Motor neuron (in vitro differentiated cells): ENCODE measurements around the gene FAF1. TPM values are rescaled to one million over a fixed set of nuclear protein-coding genes. Genes with fewer than 3 reads are reported as not detected.
A peak's percentile ranks its signal among the peaks of the same experiment; 100 is the strongest.

Experiments used
- ATAC-seq, 8 experiments: fragments of 200-7000 bp; cut with Tn5 transposase; replicated peaks in 6 of 8; 2 replicates each; pipeline ENCODE4 v1.8.0; 2021; ENCODE audit warnings: mild to moderate bottlenecking in 8 of 8, moderate library complexity in 8 of 8
- H3K27ac ChIP-seq, 2 donors: fragments of 250-450 bp; sonication (Bioruptor Pico); 2 replicates each; pipeline ENCODE4 v1.9.0; 2021; ENCODE audit warnings: antibody characterized with exemption in 2 of 2, mild to moderate bottlenecking in 2 of 2, moderate library complexity in 1 of 2
- H3K4me1 ChIP-seq, 2 donors: fragments of 250-450 bp; sonication (Bioruptor Pico); replicated peaks in 1 of 2; 2 replicates each; pipeline ENCODE4 v1.6.1; 2021; ENCODE audit warnings: antibody characterized with exemption in 2 of 2, mild to moderate bottlenecking in 2 of 2, moderate library complexity in 1 of 2
- H3K4me3 ChIP-seq, 5 donors: fragments of 250-450 bp; sonication (Bioruptor Pico); 2 replicates each; pipeline ENCODE4 v1.9.0; 2021; ENCODE audit warnings: antibody characterized with exemption in 5 of 5, mild to moderate bottlenecking in 5 of 5, moderate library complexity in 4 of 5
- WGBS, 10 experiments: fragments of 450-650 bp; shearing (Covaris generic); methylation state at CpG; one replicate each; pipeline ENCODE4 v1.0.0; 2022; 5-methylcytosine and 5-hydroxymethylcytosine counted together
- in situ Hi-C, 9 experiments: fragments of 400-800 bp; cut with MboI; loops; one replicate each; pipeline ENCODE4 v1.15.0; 2021; ENCODE audit warnings: low sequenced_read_pairs in 9 of 9, low pct_unique_long_range_greater_than_20kb in 2 of 9; ENCODE audit not compliant: unreplicated experiment in 9 of 9
- total RNA-seq, 8 experiments: library from RNA; unstranded; fragments of 300-600 nt; gene quantifications; 2 replicates each; pipeline versions ENCODE4 v1.2.3 to v1.2.4, GENCODE V29; 2022

The FAF1 gene
- total RNA-seq, 8 experiments from 2014 or later, result 26.3 to 79.4 (median 52.0) TPM

DNA sequence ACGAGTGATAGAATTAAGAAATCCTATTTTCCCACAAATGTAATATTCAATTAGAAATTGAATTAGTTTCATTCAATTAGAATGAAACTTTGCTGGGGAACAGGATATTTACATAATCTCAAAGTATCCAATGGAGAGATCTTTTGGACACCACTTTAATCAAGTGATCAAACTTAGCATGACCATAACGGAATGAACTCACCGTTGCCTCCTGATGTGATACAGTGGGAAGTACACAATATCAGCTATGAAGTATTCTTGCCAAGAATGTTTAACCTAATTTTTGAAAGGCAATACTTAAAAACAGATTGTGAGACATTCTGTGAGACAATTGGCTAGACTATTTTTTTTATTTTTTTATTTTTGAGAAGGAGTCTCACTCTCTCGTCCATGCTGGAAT is 26.6 kb upstream of the FAF1 start:
- Histone ChIP-seq H3K4me1 (no peaks in the 10 kb centered on the region), H3K27ac (no peak overlapping the region), H3K4me3 (no peak overlapping the region)
- ATAC-seq, result no peak
- in situ Hi-C loops, result no loop called here
- 59 to 92% (median 81%) methylated on average over 2 to 4 of the region's 4 CpGs for WGBS, 10 experiments

DNA sequence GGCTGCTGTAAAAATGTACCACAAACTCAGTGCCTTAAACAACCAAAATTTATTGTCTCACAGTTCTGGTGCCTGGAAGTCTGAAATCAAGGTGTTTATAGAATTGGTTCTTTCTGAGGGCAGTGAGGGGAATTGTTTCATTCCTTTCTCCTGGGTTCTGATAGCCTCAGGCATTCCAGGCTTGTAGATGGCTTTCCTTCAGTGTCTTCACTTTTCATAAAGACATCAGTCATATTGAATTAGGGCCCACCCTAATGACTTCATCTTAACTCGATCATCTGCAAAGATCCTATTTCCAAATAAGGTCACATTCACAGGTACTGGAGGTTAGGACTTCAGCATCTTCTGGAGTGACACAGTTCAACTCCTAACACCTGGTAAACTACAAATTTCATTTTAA is 25.0 kb upstream of the FAF1 start:
- in situ Hi-C loops, result no loop called here

DNA sequence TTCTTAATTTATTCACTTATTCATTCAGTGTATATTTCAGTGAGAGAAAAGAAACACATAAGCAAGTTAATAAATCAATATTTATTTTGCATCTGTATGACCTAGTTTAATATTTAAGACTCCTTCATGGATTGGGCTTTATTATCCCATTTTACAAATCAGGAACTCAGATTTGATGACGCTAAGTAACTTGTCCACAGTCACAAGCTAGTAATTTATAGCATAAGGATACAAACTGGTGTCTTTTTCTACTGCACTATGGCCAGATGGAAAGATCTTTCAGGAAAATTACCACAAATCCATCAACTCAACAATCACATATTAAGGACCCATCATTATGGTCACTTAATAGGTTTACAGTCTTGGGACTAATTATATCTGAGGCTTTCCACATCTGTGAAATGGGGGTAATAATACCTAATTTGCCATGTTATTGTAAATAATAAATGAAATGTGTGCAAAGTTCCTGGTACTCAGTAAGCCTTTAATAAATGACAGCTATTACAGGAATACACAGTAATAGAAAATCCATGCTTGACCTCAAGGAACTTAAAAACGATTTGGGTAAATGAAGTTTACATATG is 23.2 kb upstream of the FAF1 start:
- 0 to 67% (median 37%) methylated on average over 1 to 2 of the region's 2 CpGs for WGBS, 10 experiments
- no peak for ATAC-seq
- Histone ChIP-seq H3K4me3 (no peak overlapping the region), H3K4me1 (peaks cover under 1 to 2% of the 10 kb centered on the region in 2 donors), H3K27ac (no peak overlapping the region)
- in situ Hi-C loops, result no loop called here

More for the DNA sequence above, 25.0 kb upstream of the FAF1 start:
- no peak overlapping the region for H3K27ac ChIP-seq
- 0 to 17% (median 9%) methylated on average over 1 of the region's 1 CpG; no CpG with 5 or more reads in 2 of the 10 experiments for WGBS, 10 experiments
- ATAC-seq, result peak in 2 of 8 experiments; percentile 31 to 42
- no peak overlapping the region for H3K4me3 ChIP-seq
- no peaks in the 10 kb centered on the region for H3K4me1 ChIP-seq

DNA sequence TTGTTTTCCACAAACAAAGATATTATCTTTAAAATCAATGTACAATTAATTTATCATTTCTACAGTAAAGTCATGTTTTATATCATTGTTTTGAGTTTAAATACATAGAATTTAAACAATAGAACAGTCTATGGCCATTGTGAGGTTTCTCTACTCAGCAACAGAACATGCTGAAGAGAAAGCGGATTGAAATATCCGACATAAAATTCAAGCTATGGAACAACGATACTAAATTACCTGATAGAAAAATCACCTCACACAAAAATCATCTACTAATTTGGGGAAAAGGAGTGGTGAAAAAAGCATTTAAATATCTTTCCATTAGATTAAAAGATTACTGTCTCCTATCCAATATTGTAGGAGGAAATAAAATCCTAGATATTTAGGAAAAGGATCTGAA is 22.5 kb upstream of the FAF1 start:
- WGBS, 10 experiments, result 43 to 100% (median 68%) methylated on average over 1 to 3 of the region's 3 CpGs
- no peak overlapping the region for H3K4me3 ChIP-seq
- no peak overlapping the region for H3K27ac ChIP-seq
- H3K4me1 ChIP-seq, result peaks cover 4 to 5% of the 10 kb centered on the region in 2 donors
- in situ Hi-C loops, result no loop called here
- no peak for ATAC-seq

DNA sequence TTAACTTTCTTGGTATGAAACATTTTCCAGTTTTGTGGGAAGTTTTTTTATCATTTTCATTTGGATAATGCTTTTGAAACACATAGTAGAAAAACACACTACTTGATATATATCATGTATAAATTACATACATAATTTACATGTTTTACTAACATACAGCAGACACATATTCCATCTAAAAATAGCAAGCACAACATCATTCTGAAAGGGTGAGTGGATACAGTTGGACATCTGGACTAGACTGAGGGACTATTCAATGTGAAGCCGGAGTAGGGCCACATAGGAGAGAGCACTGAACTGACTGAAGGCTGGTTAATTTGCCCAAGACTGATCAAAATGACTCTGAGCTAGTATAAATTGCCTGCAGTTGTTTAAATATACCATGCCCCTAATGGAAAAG is 21.7 kb upstream of the FAF1 start:
- Histone ChIP-seq H3K4me3 (no peak overlapping the region), H3K4me1 (peaks cover 11% of the 10 kb centered on the region in 2 donors), H3K27ac (no peak overlapping the region)
- WGBS, 10 experiments, result 60 to 91% (median 71%) methylated on average over 1 of the region's 1 CpG; no CpG with 5 or more reads in 1 of the 10 experiments
- in situ Hi-C loops, result no loop called here
- no peak for ATAC-seq

DNA sequence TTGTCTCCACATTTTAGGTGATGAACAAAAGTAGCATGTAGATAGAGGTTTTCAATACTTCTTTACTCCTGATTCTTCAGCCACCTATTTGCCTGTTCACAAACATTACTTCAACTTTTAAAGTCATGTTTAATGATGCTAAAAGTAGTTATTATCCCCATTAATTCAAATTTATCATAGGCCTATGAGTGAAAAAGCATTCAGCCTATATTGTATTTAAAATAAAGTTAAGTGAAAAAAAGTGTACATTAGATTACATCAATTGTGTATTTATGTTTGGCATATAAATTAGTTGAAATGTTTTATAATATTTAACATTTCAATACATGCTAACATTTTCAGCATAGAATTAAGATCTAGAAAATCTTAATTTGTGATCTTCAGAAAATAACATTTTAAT is 20.4 kb upstream of the FAF1 start:
- in situ Hi-C loops, result no loop called here
- Histone ChIP-seq H3K4me1 (peaks cover 11 to 13% of the 10 kb centered on the region in 2 donors), H3K27ac (no peak overlapping the region), H3K4me3 (no peak overlapping the region)
- no peak for ATAC-seq

DNA sequence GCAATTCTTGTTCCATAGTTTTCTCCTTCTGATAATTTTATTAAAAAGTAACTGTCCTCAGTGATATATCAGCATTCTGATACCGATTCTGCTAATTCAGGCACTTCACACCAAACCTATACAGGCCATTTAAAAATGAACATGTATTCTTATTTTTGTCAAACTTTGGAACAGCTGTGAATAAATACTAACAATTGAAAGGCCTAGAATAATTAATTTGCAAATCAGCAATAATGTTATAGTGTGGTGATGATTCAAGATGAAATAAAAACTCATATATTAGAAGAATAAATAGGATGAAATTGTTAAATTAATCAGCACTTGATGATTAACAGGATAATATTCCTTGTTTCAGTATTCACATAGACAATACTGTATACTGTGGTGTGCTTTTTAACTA is 19.9 kb upstream of the FAF1 start:
- Histone ChIP-seq H3K27ac (no peak overlapping the region), H3K4me1 (peaks cover 11 to 13% of the 10 kb centered on the region in 2 donors), H3K4me3 (no peak overlapping the region)
- no peak for ATAC-seq
- 16 to 92% (median 67%) methylated on average over 1 of the region's 1 CpG; no CpG with 5 or more reads in 3 of the 10 experiments for WGBS, 10 experiments
- in situ Hi-C loops, result no loop called here

DNA sequence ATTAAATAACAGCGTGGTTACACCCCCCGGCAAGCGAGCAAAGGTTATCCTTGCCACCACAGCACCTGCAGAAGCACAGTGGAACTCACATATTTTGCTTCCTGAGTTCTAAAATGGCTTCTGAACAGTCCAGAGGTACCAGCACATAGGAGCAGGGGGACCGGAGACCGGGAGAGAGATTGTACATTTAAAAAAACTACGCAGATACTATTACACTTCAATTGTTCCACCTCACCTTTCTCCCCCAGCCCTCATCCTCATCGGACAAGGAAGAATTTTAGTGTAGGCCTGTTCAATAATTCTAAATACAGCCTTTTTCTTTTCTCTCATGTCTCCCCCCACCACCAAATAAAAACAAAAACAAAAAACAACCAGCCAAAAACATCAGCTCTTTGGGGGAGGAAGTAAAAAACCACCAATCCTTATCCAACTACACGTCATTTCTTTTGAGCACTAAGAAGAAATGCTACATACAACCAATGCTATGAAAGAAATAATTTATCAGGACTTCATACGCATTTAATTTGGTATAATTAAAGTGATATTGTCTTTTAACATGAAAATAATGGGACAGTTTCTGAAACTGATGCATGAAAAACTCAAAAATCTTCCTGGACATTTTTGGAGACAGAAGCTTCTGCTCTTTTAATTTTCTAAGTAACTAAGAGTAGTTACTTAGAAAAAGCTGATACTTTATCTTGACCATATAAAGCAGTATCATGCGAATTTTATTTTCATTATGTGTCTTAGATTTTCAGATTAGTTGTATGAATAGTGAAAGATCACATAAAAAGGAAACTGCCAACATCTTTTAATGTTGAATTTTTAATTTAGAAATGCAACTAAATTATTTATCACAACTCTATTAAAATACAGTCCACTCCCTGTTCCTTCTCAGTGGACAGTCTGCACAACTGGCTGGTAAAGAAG is 19.1 kb upstream of the FAF1 start:
- in situ Hi-C loops, result no loop called here
- H3K4me3 ChIP-seq, result no peak overlapping the region
- H3K4me1 ChIP-seq, result peaks cover 11 to 13% of the 10 kb centered on the region in 2 donors
- peak in 1 of 8 experiments; percentile 6 for ATAC-seq
- WGBS, 10 experiments, result 10 to 88% (median 30%) methylated on average over 1 to 10 of the region's 10 CpGs
- H3K27ac ChIP-seq, result no peak overlapping the region

DNA sequence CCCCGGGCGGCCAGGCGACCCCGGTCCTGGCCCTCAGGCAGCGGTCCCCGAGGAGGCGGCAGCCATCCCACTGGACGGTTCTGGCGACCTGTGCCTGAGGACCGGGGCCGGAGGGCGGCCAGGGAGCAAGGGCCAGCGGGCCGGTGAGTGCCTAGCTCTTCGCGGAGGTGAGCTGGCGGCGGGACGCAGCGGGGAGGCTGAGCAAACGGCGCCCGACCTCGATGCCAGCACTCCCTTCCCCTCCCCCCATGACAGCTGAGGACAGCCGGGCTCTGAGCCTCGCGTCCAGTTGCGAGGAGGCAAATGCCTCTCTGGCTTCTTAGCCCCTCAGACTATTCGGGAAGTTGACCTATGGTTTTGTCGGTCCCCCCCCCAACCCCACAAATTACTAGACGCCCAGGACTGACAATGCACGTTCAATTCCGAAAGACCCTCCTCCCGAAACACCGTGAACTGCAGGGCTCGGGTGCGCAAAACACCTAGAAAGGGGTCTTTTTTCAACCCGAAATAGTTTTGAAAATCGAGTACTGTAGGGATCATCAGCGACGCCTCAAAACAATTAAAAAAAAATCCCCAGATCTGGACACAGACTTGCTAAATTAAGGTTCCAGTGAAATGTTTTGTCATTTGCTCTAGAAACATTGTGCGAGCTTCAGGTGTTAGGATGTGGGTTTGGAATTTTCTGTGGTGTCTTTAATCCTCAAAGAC is 18.2 kb upstream of the FAF1 start:
- in situ Hi-C loops, result no loop called here
- peak; percentile 53 to 77 (median 73) for ATAC-seq
- WGBS, 10 experiments, result 1 to 61% (median 10%) methylated on average over 1 to 17 of the region's 42 CpGs; no CpG with 5 or more reads in 1 of the 10 experiments
- peak overlapping the region; percentile 17 to 46 (median 39) for H3K4me3 ChIP-seq
- H3K4me1 ChIP-seq, result peaks cover 11 to 13% of the 10 kb centered on the region in 2 donors
- H3K27ac ChIP-seq, result no peak overlapping the region

DNA sequence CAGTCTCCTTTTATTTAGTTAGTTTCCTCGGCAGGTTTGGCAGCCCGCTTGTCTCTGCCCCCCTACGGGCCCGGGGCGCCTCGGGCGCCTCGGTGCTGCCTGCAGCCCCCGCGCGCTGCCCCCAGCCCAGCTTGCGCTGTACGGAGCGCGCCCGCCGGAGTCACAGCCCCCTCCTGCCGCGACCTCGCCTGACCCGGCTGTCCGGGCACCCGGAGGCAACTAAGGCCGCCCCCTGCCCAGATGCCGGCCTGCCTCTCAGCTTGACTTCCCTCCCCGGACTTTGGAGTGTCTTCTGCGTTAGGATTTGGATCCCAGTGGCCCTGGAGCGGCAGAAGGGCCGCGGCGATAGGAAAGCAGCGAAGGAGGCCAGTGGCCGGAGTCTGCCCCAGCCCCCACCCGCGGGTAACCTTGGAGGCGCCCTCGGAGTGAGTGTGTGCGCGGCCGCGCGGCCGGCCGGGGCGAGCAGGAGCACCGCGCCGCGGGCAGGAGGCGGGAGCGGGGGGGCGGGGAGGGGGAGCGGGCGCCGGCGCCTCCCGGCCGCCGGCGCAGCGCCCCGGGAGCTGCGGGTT is 17.6 kb upstream of the FAF1 start:
- WGBS, 10 experiments, result 0% methylated on average over 2 to 10 of the region's 63 CpGs; no CpG with 5 or more reads in 8 of the 10 experiments
- peak overlapping the region; percentile 17 to 46 (median 39) for H3K4me3 ChIP-seq
- H3K27ac ChIP-seq, result no peak overlapping the region
- in situ Hi-C loops, result no loop called here
- ATAC-seq, result peak; percentile 78 to 93 (median 90)
- peaks cover 11 to 13% of the 10 kb centered on the region in 2 donors for H3K4me1 ChIP-seq

DNA sequence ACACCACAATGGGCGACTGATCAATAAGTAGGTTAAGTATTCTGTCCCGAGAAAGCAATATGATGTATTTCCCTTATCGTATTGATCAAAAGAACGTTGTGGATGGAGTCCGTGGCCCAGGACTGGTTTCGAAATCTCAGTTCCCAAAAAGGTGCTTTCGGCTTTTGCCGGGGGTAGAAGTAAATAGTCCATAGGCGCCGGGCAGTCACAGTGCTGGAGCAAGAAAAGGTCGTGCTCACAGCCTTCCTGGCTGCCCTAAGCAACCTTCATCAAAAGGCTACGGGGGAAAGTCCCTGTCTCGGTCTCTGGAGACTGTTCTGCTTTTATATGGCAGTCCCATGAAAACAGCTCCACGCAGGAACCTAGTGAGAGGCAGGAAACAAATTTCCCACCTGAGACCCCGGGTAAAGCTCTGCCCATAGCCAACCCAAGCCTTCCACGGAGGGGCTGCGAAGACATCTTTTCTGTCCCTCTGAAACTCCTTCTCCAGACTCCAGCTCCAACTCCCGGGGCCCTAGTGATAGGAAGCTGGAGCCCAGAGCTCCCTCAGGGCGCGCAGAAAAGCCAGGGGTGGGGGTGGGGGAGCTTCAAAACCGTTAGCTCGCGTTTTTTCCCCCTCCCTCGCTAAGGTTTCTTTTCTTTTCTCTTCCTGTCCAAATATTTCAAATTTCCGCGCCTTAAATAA is 17.0 kb upstream of the FAF1 start:
- in situ Hi-C loops, result no loop called here
- WGBS, 10 experiments, result 0 to 10% (median 3%) methylated on average over 3 to 21 of the region's 26 CpGs; no CpG with 5 or more reads in 3 of the 10 experiments

DNA sequence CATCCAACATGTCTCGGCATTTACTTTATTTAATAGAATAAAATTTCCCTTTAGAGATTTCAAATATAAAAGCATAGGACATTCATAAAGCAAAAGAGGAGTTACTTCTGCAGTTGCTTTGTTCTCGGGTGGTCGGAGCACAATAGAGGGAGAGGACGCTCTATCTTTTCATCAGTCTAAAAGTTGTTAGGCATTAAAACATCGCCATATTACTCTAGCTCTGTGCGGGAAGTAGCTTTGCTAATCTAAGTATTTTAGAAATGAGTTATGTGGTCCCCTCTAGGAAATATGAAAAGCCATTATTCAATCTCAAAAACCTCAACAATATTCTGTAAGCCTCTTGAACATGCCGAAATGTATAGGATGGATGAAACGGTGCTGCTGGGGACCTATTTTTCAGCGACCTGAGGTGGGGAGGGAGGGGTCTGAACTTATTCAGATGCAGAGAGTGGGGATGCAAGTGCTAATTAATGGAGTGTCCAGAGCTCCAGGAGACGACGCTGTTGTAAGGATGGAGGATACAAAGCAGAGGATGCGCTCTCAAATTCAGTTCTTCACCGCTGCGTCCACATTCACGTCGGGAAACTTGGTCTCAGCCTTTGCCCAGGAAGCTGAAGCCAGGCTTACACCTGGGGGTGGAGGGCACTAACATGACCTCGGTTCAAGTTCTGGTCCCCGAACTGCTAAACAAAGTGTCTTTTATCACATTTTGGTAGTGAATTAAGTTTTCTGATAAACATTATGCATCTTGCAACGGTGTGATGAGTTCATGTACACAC is 16.2 kb upstream of the FAF1 start:
- Histone ChIP-seq H3K27ac (no peak overlapping the region), H3K4me1 (peaks cover 11 to 13% of the 10 kb centered on the region in 2 donors), H3K4me3 (peak overlapping the region in 1 of 5 donors; percentile 46)
- no peak for ATAC-seq
- in situ Hi-C loops, result no loop called here
- 7 to 85% (median 32%) methylated on average over 2 to 19 of the region's 19 CpGs; no CpG with 5 or more reads in 1 of the 10 experiments for WGBS, 10 experiments

More for the DNA sequence above, 17.0 kb upstream of the FAF1 start:
- peak; percentile 18 to 42 (median 28) for ATAC-seq
- H3K4me1 ChIP-seq, result peaks cover 11 to 13% of the 10 kb centered on the region in 2 donors
- no peak overlapping the region for H3K27ac ChIP-seq
- peak overlapping the region in 4 of 5 donors; percentile 29 to 46 (median 41) for H3K4me3 ChIP-seq
